ENCODE data around the gene ENTR1.
"Not testable (repeated sequence)": the region's sequence is repeated elsewhere in the genome, so short reads cannot be mapped to it uniquely, and the experiment has no call there.

The ENTR1 gene

DNA sequence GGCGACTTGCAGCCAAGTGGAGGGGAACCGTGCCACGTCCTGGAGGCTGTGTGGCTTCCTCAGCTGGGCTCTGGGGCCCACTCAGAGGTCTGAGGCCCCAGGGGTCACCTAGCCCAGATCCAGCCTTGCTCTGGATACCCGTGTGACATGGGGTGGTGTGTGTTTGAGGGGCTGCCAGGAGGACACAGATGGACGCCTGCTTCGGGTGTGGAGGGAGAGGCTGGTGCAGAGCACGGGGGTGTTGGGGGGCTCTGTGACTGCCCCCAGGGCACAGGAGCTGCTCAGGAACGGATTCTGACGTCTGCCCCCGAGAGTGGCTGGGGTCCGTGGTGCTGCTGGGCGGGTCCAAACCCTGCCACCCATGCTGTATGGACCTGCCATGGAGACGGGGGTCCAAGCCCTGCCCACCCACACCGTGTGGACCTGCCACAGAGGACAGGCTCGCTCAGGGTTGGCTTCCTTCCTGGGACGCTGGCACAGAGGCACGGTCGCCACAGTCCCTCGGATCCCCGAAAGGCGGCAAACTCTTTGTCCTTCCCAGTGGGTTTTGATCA, 18.7 kb upstream of the ENTR1 start:
- Histone ChIP-seq H3K36me3 (ENCODE audit: control insufficient read depth in 1 of 2, insufficient read depth in 2 of 2, low read length in 2 of 2) (peaks cover 10 to 39% of the 10 kb centered on the region in 2 donors), H3K27ac (ENCODE audit: low read length) (no peak overlapping the region), H3K9me3 (ENCODE audit: control insufficient read depth in 1 of 2, low read length in 2 of 2) (no peaks in the 10 kb centered on the region), H3K4me1 (ENCODE audit: control insufficient read depth in 1 of 2, insufficient read depth in 2 of 2, low read length in 2 of 2) (no peaks in the 10 kb centered on the region), H3K27me3 (ENCODE audit: low read depth, low read length) (no peaks in the 10 kb centered on the region), H3K4me3 (ENCODE audit: low read depth in 1 of 2, low read length in 2 of 2) (no peak overlapping the region)

DNA sequence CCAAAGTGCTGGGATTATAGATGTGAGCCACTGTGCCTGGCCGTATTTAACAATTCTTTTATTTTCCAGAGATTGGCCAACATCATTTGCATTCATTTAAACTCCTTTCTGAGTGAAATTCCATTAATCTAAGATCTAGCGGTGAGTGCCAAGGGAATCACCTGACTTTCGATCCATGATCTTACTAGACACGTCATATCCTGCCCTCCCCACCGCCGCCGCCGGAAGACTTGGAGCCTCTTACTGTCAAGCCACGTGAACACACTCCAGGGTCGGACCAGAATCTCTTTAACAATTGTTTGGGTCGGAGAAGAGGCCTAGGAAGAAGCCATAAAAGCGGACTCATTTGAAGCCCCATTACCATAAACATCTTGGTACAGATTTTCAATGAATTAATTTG, 16.4 kb upstream of the ENTR1 start:
- no peak overlapping the region for H3K4me3 ChIP-seq (ENCODE audit: low read depth in 1 of 2, low read length in 2 of 2)
- H3K27me3 ChIP-seq (ENCODE audit: low read depth, low read length), result no peaks in the 10 kb centered on the region
- peaks cover 18 to 52% of the 10 kb centered on the region in 2 donors for H3K36me3 ChIP-seq (ENCODE audit: control insufficient read depth in 1 of 2, insufficient read depth in 2 of 2, low read length in 2 of 2)
- H3K9me3 ChIP-seq (ENCODE audit: control insufficient read depth in 1 of 2, low read length in 2 of 2), result no peaks in the 10 kb centered on the region
- H3K4me1 ChIP-seq (ENCODE audit: control insufficient read depth in 1 of 2, insufficient read depth in 2 of 2, low read length in 2 of 2), result no peaks in the 10 kb centered on the region
- no peak overlapping the region for H3K27ac ChIP-seq (ENCODE audit: low read length)

DNA sequence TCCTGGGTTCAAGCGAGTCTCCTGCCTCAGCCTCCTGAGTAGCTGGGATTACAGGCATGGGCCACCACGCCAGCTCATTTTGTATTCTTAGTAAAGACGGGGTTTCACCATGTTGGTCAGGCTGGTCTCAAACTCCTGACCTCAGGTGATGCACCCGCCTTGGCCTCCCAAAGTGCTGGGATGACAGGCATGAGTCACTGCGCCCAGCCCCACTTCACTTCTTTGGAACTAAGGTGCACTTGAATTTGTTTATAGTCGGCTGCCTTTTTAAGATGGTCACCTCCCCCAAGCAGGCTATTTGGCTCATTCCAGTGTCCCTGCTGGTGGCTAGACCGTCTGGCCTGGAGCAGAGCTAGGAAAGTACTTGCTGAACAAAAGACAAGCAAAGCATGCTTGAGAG, 15.0 kb upstream of the ENTR1 start:
- H3K36me3 ChIP-seq (ENCODE audit: control insufficient read depth in 1 of 2, insufficient read depth in 2 of 2, low read length in 2 of 2), result peaks cover 24 to 58% of the 10 kb centered on the region in 2 donors
- H3K4me3 ChIP-seq (ENCODE audit: low read depth in 1 of 2, low read length in 2 of 2); H3K27me3 ChIP-seq (ENCODE audit: low read depth, low read length); H3K27ac ChIP-seq (ENCODE audit: low read length); H3K4me1 ChIP-seq (ENCODE audit: control insufficient read depth in 1 of 2, insufficient read depth in 2 of 2, low read length in 2 of 2); H3K9me3 ChIP-seq (ENCODE audit: control insufficient read depth in 1 of 2, low read length in 2 of 2): not testable (repeated sequence)

DNA sequence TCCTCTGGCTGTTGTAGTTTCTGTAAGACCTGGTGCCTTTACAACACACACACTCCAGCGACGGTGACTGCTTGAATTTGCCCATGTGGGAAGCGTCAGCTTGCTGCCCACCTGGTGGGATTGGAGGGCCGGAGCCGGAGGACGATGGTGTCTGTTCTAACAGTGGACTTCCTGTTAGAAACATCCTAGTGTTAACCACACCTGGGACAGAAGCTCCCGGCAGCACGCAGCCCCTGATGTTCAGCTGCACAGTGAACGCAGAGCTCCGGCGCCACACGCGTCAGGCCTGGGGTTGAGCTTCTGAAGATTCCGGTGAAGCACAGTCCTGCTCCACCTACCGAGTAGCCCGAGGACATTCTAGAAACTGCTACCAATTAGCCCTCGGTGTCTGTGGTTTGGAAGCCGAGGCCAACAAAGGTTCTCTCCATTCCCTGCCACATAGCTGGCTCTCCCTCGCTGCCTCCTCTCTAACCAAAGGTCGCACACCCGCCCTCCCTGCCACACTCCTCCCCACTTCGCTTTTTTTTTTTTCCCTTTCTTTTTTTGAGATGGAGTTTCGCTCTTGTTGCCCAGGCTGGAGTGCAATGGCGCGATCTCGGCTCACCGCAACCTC, 14.4 kb upstream of the ENTR1 start:
- Histone ChIP-seq H3K36me3 (ENCODE audit: control insufficient read depth in 1 of 2, insufficient read depth in 2 of 2, low read length in 2 of 2) (peaks cover 21 to 54% of the 10 kb centered on the region in 2 donors), H3K27me3 (ENCODE audit: low read depth, low read length) (no peaks in the 10 kb centered on the region), H3K4me3 (ENCODE audit: low read depth in 1 of 2, low read length in 2 of 2) (no peak overlapping the region), H3K9me3 (ENCODE audit: control insufficient read depth in 1 of 2, low read length in 2 of 2) (no peaks in the 10 kb centered on the region), H3K4me1 (ENCODE audit: control insufficient read depth in 1 of 2, insufficient read depth in 2 of 2, low read length in 2 of 2) (no peaks in the 10 kb centered on the region), H3K27ac (ENCODE audit: low read length) (no peak overlapping the region)

DNA sequence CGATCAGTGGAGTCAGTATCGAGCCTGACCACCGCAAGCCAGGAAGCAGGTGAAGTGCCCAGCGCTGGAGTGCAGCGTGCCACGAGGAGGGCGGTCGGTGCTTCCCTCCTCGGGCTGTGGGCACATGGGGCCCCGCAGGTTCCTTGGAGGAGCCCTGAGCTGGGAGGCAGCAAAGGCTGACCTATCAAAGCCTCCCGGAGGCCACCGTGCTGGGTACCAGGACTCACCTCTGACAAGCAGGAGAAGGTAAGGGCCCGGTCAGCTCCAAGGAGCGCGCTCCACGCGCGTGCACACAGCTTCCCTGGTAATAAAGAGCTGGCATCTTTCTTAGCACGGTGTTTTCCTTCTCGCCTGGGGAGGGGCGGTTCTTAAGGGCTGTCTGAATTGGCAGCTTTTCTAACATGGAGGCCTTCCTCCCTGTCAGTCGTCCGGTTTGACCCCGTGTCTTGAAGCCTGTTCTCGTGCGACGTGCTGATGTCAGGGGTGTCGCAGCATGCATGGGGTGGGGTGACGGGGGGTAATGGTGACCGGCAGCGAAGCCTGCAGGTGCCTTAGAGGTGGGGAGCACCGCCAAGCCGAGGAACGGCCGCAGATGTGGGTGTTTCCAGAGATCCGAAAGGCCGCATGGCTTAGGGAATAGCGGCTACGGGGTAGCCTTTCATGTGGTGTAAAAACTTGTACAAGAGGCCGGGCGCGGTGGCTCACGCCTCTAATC, 13.2 kb upstream of the ENTR1 start:
- H3K4me3 ChIP-seq (ENCODE audit: low read depth in 1 of 2, low read length in 2 of 2), result no peak overlapping the region
- no peaks in the 10 kb centered on the region for H3K27me3 ChIP-seq (ENCODE audit: low read depth, low read length)
- H3K27ac ChIP-seq (ENCODE audit: low read length), result no peak overlapping the region
- peaks cover 26 to 54% of the 10 kb centered on the region in 2 donors for H3K36me3 ChIP-seq (ENCODE audit: control insufficient read depth in 1 of 2, insufficient read depth in 2 of 2, low read length in 2 of 2)
- no peaks in the 10 kb centered on the region for H3K4me1 ChIP-seq (ENCODE audit: control insufficient read depth in 1 of 2, insufficient read depth in 2 of 2, low read length in 2 of 2)
- H3K9me3 ChIP-seq (ENCODE audit: control insufficient read depth in 1 of 2, low read length in 2 of 2), result no peaks in the 10 kb centered on the region

DNA sequence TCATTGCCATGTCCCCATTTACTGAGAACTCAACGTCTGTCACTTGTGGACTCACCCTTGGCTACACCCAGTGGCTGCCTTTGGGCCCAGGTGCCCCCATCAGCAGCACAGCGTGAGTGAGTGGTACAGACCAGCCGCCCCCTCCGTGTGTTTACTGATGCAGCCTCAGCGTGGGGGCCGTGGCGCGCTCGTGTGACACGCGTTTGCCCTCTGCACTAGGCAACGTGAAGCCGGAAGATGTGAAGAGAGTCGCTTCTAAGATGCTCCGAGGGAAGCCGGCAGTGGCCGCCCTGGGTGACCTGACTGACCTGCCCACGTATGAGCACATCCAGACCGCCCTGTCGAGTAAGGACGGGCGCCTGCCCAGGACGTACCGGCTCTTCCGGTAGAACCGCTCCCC, 12.5 kb upstream of the ENTR1 start:
- Histone ChIP-seq H3K36me3 (ENCODE audit: control insufficient read depth in 1 of 2, insufficient read depth in 2 of 2, low read length in 2 of 2) (peaks cover 33 to 61% of the 10 kb centered on the region in 2 donors), H3K4me1 (ENCODE audit: control insufficient read depth in 1 of 2, insufficient read depth in 2 of 2, low read length in 2 of 2) (no peaks in the 10 kb centered on the region), H3K27ac (ENCODE audit: low read length) (no peak overlapping the region), H3K4me3 (ENCODE audit: low read depth in 1 of 2, low read length in 2 of 2) (no peak overlapping the region), H3K27me3 (ENCODE audit: low read depth, low read length) (no peaks in the 10 kb centered on the region), H3K9me3 (ENCODE audit: control insufficient read depth in 1 of 2, low read length in 2 of 2) (no peaks in the 10 kb centered on the region)

DNA sequence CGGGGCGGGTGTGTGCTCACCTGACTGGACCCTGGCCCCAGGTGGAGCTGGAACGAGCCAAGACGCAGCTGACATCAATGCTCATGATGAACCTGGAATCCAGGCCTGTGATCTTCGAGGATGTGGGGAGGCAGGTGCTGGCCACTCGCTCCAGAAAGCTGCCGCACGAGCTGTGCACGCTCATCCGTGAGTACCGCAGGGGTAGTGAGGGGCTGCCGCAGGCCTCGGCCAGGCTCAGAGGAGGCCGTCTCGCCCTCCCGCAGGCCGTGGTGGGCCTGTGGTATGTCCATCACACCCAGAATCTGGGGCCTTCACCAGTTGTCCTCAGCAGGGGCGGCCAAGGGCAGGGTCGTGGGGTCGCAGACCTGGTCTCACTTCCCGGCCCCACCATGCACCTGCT, 11.4 kb upstream of the ENTR1 start:
- no peak overlapping the region for H3K4me3 ChIP-seq (ENCODE audit: low read depth in 1 of 2, low read length in 2 of 2)
- H3K27ac ChIP-seq (ENCODE audit: low read length), result no peak overlapping the region
- H3K4me1 ChIP-seq (ENCODE audit: control insufficient read depth in 1 of 2, insufficient read depth in 2 of 2, low read length in 2 of 2), result no peaks in the 10 kb centered on the region
- H3K9me3 ChIP-seq (ENCODE audit: control insufficient read depth in 1 of 2, low read length in 2 of 2), result no peaks in the 10 kb centered on the region
- H3K27me3 ChIP-seq (ENCODE audit: low read depth, low read length), result no peaks in the 10 kb centered on the region
- H3K36me3 ChIP-seq (ENCODE audit: control insufficient read depth in 1 of 2, insufficient read depth in 2 of 2, low read length in 2 of 2), result peaks cover 38 to 71% of the 10 kb centered on the region in 2 donors

DNA sequence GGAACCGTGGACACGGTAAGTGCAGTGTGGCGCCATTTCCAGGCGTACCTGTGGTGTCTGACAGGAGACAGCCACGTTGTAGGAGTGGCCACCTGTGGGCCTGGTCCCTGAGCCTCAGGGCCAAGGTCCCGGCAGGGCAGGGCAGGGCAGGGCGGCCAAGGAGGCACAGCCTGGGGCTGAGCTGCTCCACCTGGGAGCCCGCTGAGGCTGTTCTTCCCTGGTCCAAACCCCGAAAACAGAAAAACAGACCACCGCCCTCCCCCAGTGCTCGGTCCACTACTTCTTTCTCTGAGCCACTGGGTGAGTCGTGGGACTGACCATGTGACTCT, 8.6 kb upstream of the ENTR1 start:
- H3K4me3 ChIP-seq (ENCODE audit: low read depth in 1 of 2, low read length in 2 of 2), result no peak overlapping the region
- H3K4me1 ChIP-seq (ENCODE audit: control insufficient read depth in 1 of 2, insufficient read depth in 2 of 2, low read length in 2 of 2), result no peaks in the 10 kb centered on the region
- no peak overlapping the region for H3K27ac ChIP-seq (ENCODE audit: low read length)
- H3K36me3 ChIP-seq (ENCODE audit: control insufficient read depth in 1 of 2, insufficient read depth in 2 of 2, low read length in 2 of 2), result peaks cover 47 to 91% of the 10 kb centered on the region in 2 donors
- H3K9me3 ChIP-seq (ENCODE audit: control insufficient read depth in 1 of 2, low read length in 2 of 2), result no peaks in the 10 kb centered on the region
- no peaks in the 10 kb centered on the region for H3K27me3 ChIP-seq (ENCODE audit: low read depth, low read length)

DNA sequence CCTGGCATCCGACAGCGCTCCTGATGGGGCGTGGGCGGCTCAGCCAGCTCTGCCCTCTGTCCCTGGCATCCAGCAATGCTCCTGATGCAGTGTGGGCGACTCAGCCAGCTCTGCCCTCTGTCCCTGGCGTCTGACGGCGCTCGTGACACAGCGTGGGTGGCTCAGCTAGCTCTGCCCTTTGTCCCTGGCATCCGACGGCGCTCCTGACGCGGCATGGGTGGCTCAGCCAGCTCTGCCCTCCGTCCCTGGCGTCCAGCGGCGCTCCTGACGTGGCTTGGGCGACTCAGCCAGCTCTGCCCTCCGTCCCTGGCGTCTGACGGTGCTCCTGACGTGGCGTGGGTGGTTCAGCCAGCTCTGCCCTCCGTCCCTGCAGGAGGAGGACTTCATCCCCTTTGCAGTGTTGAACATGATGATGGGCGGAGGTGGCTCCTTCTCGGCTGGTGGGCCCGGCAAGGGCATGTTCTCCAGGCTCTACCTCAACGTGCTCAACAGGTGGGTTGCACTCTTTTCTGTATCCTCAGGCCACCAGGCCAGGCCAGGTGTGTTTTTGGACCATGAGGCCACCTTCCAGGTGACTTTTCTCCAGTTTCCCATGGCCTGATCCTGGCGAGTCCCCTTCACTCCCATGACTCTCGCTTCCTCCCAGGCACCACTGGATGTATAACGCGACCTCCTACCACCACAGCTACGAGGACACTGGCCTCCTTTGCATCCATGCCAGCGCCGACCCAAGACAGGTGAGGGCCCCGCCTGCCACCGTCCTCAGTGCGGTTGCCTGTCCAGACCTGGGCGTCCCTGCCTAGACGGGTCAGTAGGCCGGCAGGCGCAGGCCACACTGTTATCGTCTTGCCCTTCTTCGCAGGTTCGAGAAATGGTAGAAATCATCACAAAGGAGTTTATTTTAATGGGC, 8.0 kb upstream of the ENTR1 start:
- no peaks in the 10 kb centered on the region for H3K9me3 ChIP-seq (ENCODE audit: control insufficient read depth in 1 of 2, low read length in 2 of 2)
- H3K36me3 ChIP-seq (ENCODE audit: control insufficient read depth in 1 of 2, insufficient read depth in 2 of 2, low read length in 2 of 2), result peaks cover 53 to 91% of the 10 kb centered on the region in 2 donors
- no peak overlapping the region for H3K27ac ChIP-seq (ENCODE audit: low read length)
- H3K27me3 ChIP-seq (ENCODE audit: low read depth, low read length), result no peaks in the 10 kb centered on the region
- H3K4me3 ChIP-seq (ENCODE audit: low read depth in 1 of 2, low read length in 2 of 2), result no peak overlapping the region
- H3K4me1 ChIP-seq (ENCODE audit: control insufficient read depth in 1 of 2, insufficient read depth in 2 of 2, low read length in 2 of 2), result no peaks in the 10 kb centered on the region

DNA sequence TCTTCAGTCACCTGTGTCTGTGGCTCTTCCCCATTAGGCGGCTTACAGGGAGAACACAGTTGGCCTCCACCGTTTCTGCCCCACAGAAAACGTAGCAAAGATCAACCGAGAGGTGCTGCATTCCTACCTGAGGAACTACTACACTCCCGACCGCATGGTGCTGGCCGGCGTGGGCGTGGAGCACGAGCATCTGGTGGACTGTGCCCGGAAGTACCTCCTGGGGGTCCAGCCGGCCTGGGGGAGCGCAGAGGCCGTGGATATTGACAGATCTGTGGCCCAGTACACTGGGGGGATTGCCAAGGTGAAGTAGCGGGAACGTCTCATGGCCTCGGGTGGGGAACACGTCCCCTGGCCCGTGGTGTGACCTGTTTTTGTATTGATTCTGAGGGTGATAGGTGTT, 6.5 kb upstream of the ENTR1 start:
- peaks cover 49 to 84% of the 10 kb centered on the region in 2 donors for H3K36me3 ChIP-seq (ENCODE audit: control insufficient read depth in 1 of 2, insufficient read depth in 2 of 2, low read length in 2 of 2)
- no peak overlapping the region for H3K27ac ChIP-seq (ENCODE audit: low read length)
- no peaks in the 10 kb centered on the region for H3K9me3 ChIP-seq (ENCODE audit: control insufficient read depth in 1 of 2, low read length in 2 of 2)
- H3K27me3 ChIP-seq (ENCODE audit: low read depth, low read length), result no peaks in the 10 kb centered on the region
- peaks cover 0 to 7% of the 10 kb centered on the region in 2 donors for H3K4me1 ChIP-seq (ENCODE audit: control insufficient read depth in 1 of 2, insufficient read depth in 2 of 2, low read length in 2 of 2)
- H3K4me3 ChIP-seq (ENCODE audit: low read depth in 1 of 2, low read length in 2 of 2), result no peak overlapping the region

DNA sequence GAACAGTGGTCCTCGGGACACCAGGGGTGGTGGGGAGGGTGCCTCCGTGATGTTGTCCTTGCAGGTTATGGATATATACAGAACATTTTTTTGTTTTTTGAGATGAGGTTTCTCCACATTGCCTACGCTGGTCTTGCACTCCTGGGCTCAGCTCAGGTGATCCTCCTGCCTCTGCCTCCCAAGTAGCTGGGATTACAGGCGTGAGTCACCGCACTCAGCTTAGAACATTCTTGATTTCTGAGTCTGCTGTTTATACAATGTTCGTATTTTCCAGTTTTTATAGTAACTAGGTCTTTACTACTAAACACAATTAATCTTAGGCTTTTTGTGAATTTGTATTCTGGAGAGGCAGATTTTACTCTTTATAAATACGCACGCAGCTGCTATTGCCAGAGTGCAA, 6.0 kb upstream of the ENTR1 start:
- H3K27ac ChIP-seq (ENCODE audit: low read length), result no peak overlapping the region
- H3K27me3 ChIP-seq (ENCODE audit: low read depth, low read length), result no peaks in the 10 kb centered on the region
- H3K36me3 ChIP-seq (ENCODE audit: control insufficient read depth in 1 of 2, insufficient read depth in 2 of 2, low read length in 2 of 2), result peaks cover 49 to 80% of the 10 kb centered on the region in 2 donors
- H3K4me3 ChIP-seq (ENCODE audit: low read depth in 1 of 2, low read length in 2 of 2), result no peak overlapping the region
- H3K4me1 ChIP-seq (ENCODE audit: control insufficient read depth in 1 of 2, insufficient read depth in 2 of 2, low read length in 2 of 2), result peaks cover 3 to 12% of the 10 kb centered on the region in 2 donors
- no peaks in the 10 kb centered on the region for H3K9me3 ChIP-seq (ENCODE audit: control insufficient read depth in 1 of 2, low read length in 2 of 2)
